HCT116 (cell line): ENCODE data around the gene SCTR. TPM values are rescaled to one million over a fixed set of nuclear protein-coding genes. Genes with fewer than 3 reads are reported as not detected.

Experiments used
- ATAC-seq: fragments of 200-7000 bp; cut with Tn5 transposase; 2 replicates; pipeline ENCODE4 v1.9.1; 2020; ENCODE audit warnings: mild to moderate bottlenecking, moderate library complexity
- BruUV-seq: library from RNA; stranded (reverse); fragments of 400-500 nt; replicated peaks from 2 replicates; lab custom pipeline; 2021; lab: Mats Ljungman, UMichigan
- CTCF ChIA-PET: fragments of 300-600 bp; sonication (Branson Sonifier 250); formaldehyde crosslinking; loops from one replicate; lab custom pipeline; 2021; ENCODE audit warnings: antibody characterized with exemption; lab: Charles Lee
- POLR2A ChIA-PET: fragments of 300-600, 350-600 bp; sonication (Branson Sonifier 250); formaldehyde crosslinking; loops from one replicate; lab custom pipeline; 2021; ENCODE audit warnings: antibody characterized with exemption; lab: Charles Lee
- RAD21 ChIA-PET, 2 experiments: fragments of 300-600 bp; sonication (Branson Sonifier 250); formaldehyde crosslinking; loops; one replicate each; lab custom pipeline; 2023; ENCODE audit warnings: low total read pairs in 2 of 2; ENCODE audit not compliant: uncharacterized antibody in 2 of 2, unreplicated experiment in 2 of 2, low non-redundant PET in 1 of 2; lab: Charles Lee
- DNase-seq: peaks from one replicate; pipeline ENCODE4 v3.0.0-alpha.2; 2010; ENCODE audit warnings: low read depth, low spot score
- H2AFZ ChIP-seq: fragments of 200-600 bp; shearing (Covaris generic), sonication (generic); 2 replicates; pipeline ENCODE4 v1.6.1; 2017; ENCODE audit warnings: low read depth, mixed run types, mixed read lengths, antibody characterized with exemption, low read length; ENCODE audit not compliant: poor library complexity, severe bottlenecking
- H3K27ac ChIP-seq: 2 replicates; pipeline ENCODE4 v1.5.1; 2012; ENCODE audit warnings: low read depth, low read length
- H3K27me3 ChIP-seq: fragments of 200-600 bp; sonication (generic); 2 replicates; pipeline ENCODE4 v1.6.1; 2016; ENCODE audit warnings: mixed run types, low read length, mixed read lengths; ENCODE audit not compliant: insufficient read depth
- H3K36me3 ChIP-seq, 2 experiments: fragments of 200-500 bp in 1 of 2; fragments of 200-600 bp in 1 of 2; sonication (Bioruptor generic) in 1 of 2; sonication (generic) in 1 of 2; 2 replicates each; pipeline versions ENCODE4 v1.5.1 to v1.6.1; 2014 to 2016; ENCODE audit warnings: low read length in 2 of 2, inconsistent platforms in 1 of 2, mixed read lengths in 1 of 2, mixed run types in 1 of 2; ENCODE audit not compliant: insufficient read depth in 2 of 2, control insufficient read depth in 1 of 2
- H3K4me1 ChIP-seq, 2 experiments: fragments of 200-600 bp in 1 of 2; sonication (generic) in 1 of 2; 2 replicates each; pipeline versions ENCODE4 v1.5.1 to v1.6.1; 2012 to 2017; ENCODE audit warnings: low read length in 2 of 2, inconsistent platforms in 1 of 2, mild to moderate bottlenecking in 1 of 2, mixed read lengths in 1 of 2, mixed run types in 1 of 2, moderate library complexity in 1 of 2; ENCODE audit not compliant: insufficient read depth in 2 of 2, control insufficient read depth in 1 of 2
- H3K4me2 ChIP-seq: fragments of 200-600 bp; sonication (generic); 2 replicates; pipeline ENCODE4 v1.6.1; 2017; ENCODE audit warnings: mixed run types, low read length, mixed read lengths
- H3K4me3 ChIP-seq, 2 experiments: fragments of 200-600 bp in 1 of 2; sonication (generic) in 1 of 2; replicated peaks in 1 of 2; 2 replicates each; pipeline ENCODE4 v1.5.1; 2011 to 2016; ENCODE audit warnings: low read length in 2 of 2, control low read depth in 1 of 2, low read depth in 1 of 2, mild to moderate bottlenecking in 1 of 2, mixed read lengths in 1 of 2, mixed run types in 1 of 2
- H3K79me2 ChIP-seq: fragments of 200-600 bp; sonication (generic); 2 replicates; pipeline ENCODE4 v1.6.1; 2017; ENCODE audit warnings: mild to moderate bottlenecking, mixed run types, low read length, moderate library complexity, mixed read lengths; ENCODE audit not compliant: insufficient read depth
- H3K9ac ChIP-seq: fragments of 200-600 bp; sonication (generic); 2 replicates; pipeline ENCODE4 v1.6.1; 2016; ENCODE audit warnings: low read length, mixed read lengths
- H3K9me2 ChIP-seq: fragments of 200-600 bp; sonication (generic), shearing (Covaris generic); 2 replicates; pipeline ENCODE4 v1.6.1; 2017; ENCODE audit warnings: mixed run types, mild to moderate bottlenecking, moderate library complexity; ENCODE audit not compliant: insufficient read depth
- H3K9me3 ChIP-seq, 2 experiments: fragments of 200-500 bp in 1 of 2; fragments of 200-600 bp in 1 of 2; sonication (Bioruptor generic) in 1 of 2; sonication (generic) in 1 of 2; 2 replicates each; pipeline ENCODE4 v1.6.1; 2014 to 2017; ENCODE audit warnings: low read length in 2 of 2, mixed read lengths in 2 of 2, inconsistent platforms in 1 of 2, low read depth in 1 of 2, mild to moderate bottlenecking in 1 of 2, mixed run types in 1 of 2, moderate library complexity in 1 of 2; ENCODE audit not compliant: control insufficient read depth in 1 of 2, insufficient read depth in 1 of 2
- H4K20me1 ChIP-seq: fragments of 200-600 bp; sonication (generic), shearing (Covaris generic); 2 replicates; pipeline ENCODE4 v1.6.1; 2017; ENCODE audit warnings: mixed run types, mild to moderate bottlenecking, moderate library complexity; ENCODE audit not compliant: insufficient read depth
- CBX3 ChIP-seq: IDR thresholded peaks from 2 replicates; pipeline ENCODE4 v1.6.1; 2012; ENCODE audit warnings: low read depth
- EGR1 ChIP-seq: IDR thresholded peaks from 2 replicates; pipeline ENCODE4 v1.6.1; 2012; ENCODE audit warnings: low read depth
- ELF1 ChIP-seq: IDR thresholded peaks from 2 replicates; pipeline ENCODE4 v1.6.1; 2012; ENCODE audit warnings: low read depth, borderline replicate concordance
- RAD21 ChIP-seq: IDR thresholded peaks from 2 replicates; pipeline ENCODE4 v1.6.1; 2012; ENCODE audit warnings: low read depth, mild to moderate bottlenecking
- SIN3A ChIP-seq: IDR thresholded peaks from 2 replicates; pipeline ENCODE4 v1.6.1; 2012; ENCODE audit warnings: low read depth
- SRF ChIP-seq: IDR thresholded peaks from 2 replicates; pipeline ENCODE4 v1.6.1; 2012; ENCODE audit warnings: low read depth
- YY1 ChIP-seq: IDR thresholded peaks from 2 replicates; pipeline ENCODE4 v1.6.1; 2011; ENCODE audit warnings: low read length, low read depth, moderate library complexity, mild to moderate bottlenecking; ENCODE audit not compliant: insufficient replicate concordance; ENCODE audit errors: extremely low read depth
- intact Hi-C: fragments of 100-400 bp; cut with micrococcal nuclease; formaldehyde crosslinking; loops from 2 replicates; pipeline ENCODE4 v1.10.0; 2022
- total RNA-seq: library from RNA; stranded (reverse); gene quantifications from one replicate; pipeline ENCODE4 v1.2.1, GENCODE V29; 2021; ENCODE audit not compliant: unreplicated experiment

Gene SCTR
- total RNA-seq, 1 experiment from 2014 or later = not detected

- CTCF ChIA-PET = no interaction called here
- intact Hi-C loops = no loop called here
- TF ChIP-seq CBX3 = no peak
- no peak for TF ChIP-seq SRF
- no peak for TF ChIP-seq SIN3A
- no peak for TF ChIP-seq ELF1
- TF ChIP-seq, all 23 proteins: peak for 0
- RAD21 ChIA-PET = no interaction called here
- Histone ChIP-seq H3K79me2 (no peaks in the 10 kb centered on the region), H3K4me3 (no peak overlapping the region), H3K9me2 (no peaks in the 10 kb centered on the region), H4K20me1 (no peaks in the 10 kb centered on the region), H3K4me1 (peaks cover 0 to 7% of the 10 kb centered on the region in 2 experiments; a peak in 2 of 4 replicates), H3K27me3 (no peaks in the 10 kb centered on the region), H3K9me3 (no peaks in the 10 kb centered on the region), H3K9ac (no peak overlapping the region), H3K36me3 (no peaks in the 10 kb centered on the region), H3K4me2 (no peak overlapping the region), H3K27ac (no peak overlapping the region), H2AFZ (no peak overlapping the region)
- POLR2A ChIA-PET = no interaction called here
- DNase-seq (no peak), ATAC-seq (no peak)
- BruUV-seq = no TSS peak
Observed at GRCh38 chr2:119480718-119481142, 43.6 kb downstream of the SCTR start.

DNA sequence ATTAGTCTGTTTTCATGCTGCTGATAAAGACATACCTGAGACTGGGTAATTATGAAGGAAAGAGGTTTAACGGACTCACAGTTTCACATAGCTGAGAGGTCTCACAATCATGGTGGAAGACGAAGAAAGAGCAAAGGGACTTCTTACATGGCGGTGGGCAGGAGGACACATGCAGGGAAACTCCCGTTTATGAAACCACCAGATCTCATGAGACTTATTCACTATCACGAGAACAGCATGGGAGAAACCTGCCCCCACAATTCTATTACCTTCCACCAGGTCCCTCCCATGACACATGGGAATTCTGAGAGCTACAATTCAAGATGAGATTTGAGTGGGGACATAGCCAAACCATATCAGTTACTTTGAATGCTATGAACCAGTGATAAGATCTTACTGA, 44.1 kb downstream of the SCTR start:
- Histone ChIP-seq H3K9me2 (no peaks in the 10 kb centered on the region), H3K9me3 (no peaks in the 10 kb centered on the region), H3K27ac (no peak overlapping the region)
- ChIA-PET RAD21 (no interaction called here), CTCF (no interaction called here), POLR2A (no interaction called here)
- no peak for TF ChIP-seq ELF1
- TF ChIP-seq RAD21 = no peak
- no peak for TF ChIP-seq YY1
- TF ChIP-seq EGR1 = no peak
- TF ChIP-seq, all 23 proteins: peak for 0
- no peaks in the 10 kb centered on the region for H4K20me1 ChIP-seq
- no peak overlapping the region for H3K4me3 ChIP-seq
- no TSS peak for BruUV-seq
- no peaks in the 10 kb centered on the region for H3K79me2 ChIP-seq
- H3K27me3 ChIP-seq = no peaks in the 10 kb centered on the region
- H2AFZ ChIP-seq = no peak overlapping the region
- H3K4me2 ChIP-seq = no peak overlapping the region
- intact Hi-C loops = no loop called here
- no peak for DNase-seq
- no peak for ATAC-seq
- peaks cover 0 to 7% of the 10 kb centered on the region in 2 experiments; a peak in 2 of 4 replicates for H3K4me1 ChIP-seq
- H3K36me3 ChIP-seq = no peaks in the 10 kb centered on the region
- no peak overlapping the region for H3K9ac ChIP-seq
